Measurements from ENCODE around the gene AKR1B1. TPM values are rescaled to one million over a fixed set of nuclear protein-coding genes. Genes with fewer than 3 reads are reported as not detected.

AKR1B1 gene
- total RNA-seq, 1 experiment from 2014 or later, result 1.6 TPM

- Histone ChIP-seq H3K4me2 (ENCODE audit: low read length) (no peak overlapping the region), H3K27ac (ENCODE audit: low read length) (no peak overlapping the region), H3K9me3 (ENCODE audit: low read length) (no peaks in the 10 kb centered on the region), H3K9ac (ENCODE audit: low read length) (no peak overlapping the region), H3K27me3 (ENCODE audit: low read length) (no peaks in the 10 kb centered on the region), H4K20me1 (ENCODE audit: low read length) (no peaks in the 10 kb centered on the region), H3K9me2 (replicated peaks; ENCODE audit: low read length) (no peaks in the 10 kb centered on the region), H2AFZ (ENCODE audit: low read length) (no peak overlapping the region), H3K4me1 (ENCODE audit: insufficient read depth, low read length) (peaks cover 14% of the 10 kb centered on the region), H3K36me3 (ENCODE audit: low read depth, low read length) (no peaks in the 10 kb centered on the region), H3K79me2 (ENCODE audit: low read length) (no peaks in the 10 kb centered on the region), H3F3A (ENCODE audit: low read length, unreplicated experiment) (no peaks in the 10 kb centered on the region), H3K4me3 (ENCODE audit: low read length) (no peak overlapping the region)
- TF ChIP-seq EZH2 (IDR thresholded peaks at IDR 0.05; ENCODE audit: low read length, unreplicated experiment) (no peak), EZH2phosphoT487 (IDR thresholded peaks at IDR 0.05; ENCODE audit: borderline replicate concordance, low read length) (no peak), CTCF (conservative IDR thresholded peaks at IDR 0.05; ENCODE audit: low read depth, low read length) (no peak)
- ChIA-PET POLR2A (ENCODE audit: unreplicated experiment) (no interaction called here), CTCF (no interaction called here)
- DNase-seq (no peak), ATAC-seq (no peak)
- BruUV-seq (replicated peaks), result no TSS peak
- intact Hi-C loops (cut with micrococcal nuclease), result no loop called here
Observed at GRCh38 chr7:134454277-134454676, 4.6 kb downstream of the AKR1B1 start.

- CTCF ChIA-PET, result interaction anchor here (0.6 kb wide), 1 partner anchor 53 kb away, joined by 3 read pairs; no protein-coding TSS in a partner anchor
- ATAC-seq, result no peak
- Histone ChIP-seq H3F3A (ENCODE audit: low read length, unreplicated experiment) (peaks cover 4% of the 10 kb centered on the region), H3K27me3 (ENCODE audit: low read length) (no peaks in the 10 kb centered on the region), H3K36me3 (ENCODE audit: low read depth, low read length) (no peaks in the 10 kb centered on the region), H3K9me2 (replicated peaks; ENCODE audit: low read length) (no peaks in the 10 kb centered on the region), H3K9me3 (ENCODE audit: low read length) (no peaks in the 10 kb centered on the region), H3K79me2 (ENCODE audit: low read length) (no peaks in the 10 kb centered on the region), H3K4me3 (ENCODE audit: low read length) (no peak overlapping the region), H3K9ac (ENCODE audit: low read length) (no peak overlapping the region), H3K27ac (ENCODE audit: low read length) (no peak overlapping the region), H3K4me1 (ENCODE audit: insufficient read depth, low read length) (peaks cover 21% of the 10 kb centered on the region), H4K20me1 (ENCODE audit: low read length) (no peaks in the 10 kb centered on the region), H3K4me2 (ENCODE audit: low read length) (no peak overlapping the region), H2AFZ (ENCODE audit: low read length) (no peak overlapping the region)
- intact Hi-C loops (cut with micrococcal nuclease), result no loop called here
- DNase-seq, result no peak
- BruUV-seq (replicated peaks), result no TSS peak
- TF ChIP-seq EZH2phosphoT487 (IDR thresholded peaks at IDR 0.05; ENCODE audit: borderline replicate concordance, low read length), result no peak
- no peak for TF ChIP-seq EZH2 (IDR thresholded peaks at IDR 0.05; ENCODE audit: low read length, unreplicated experiment)
- no peak for TF ChIP-seq CTCF (conservative IDR thresholded peaks at IDR 0.05; ENCODE audit: low read depth, low read length)
- POLR2A ChIA-PET (ENCODE audit: unreplicated experiment), result no interaction called here
Observed at GRCh38 chr7:134453518-134453917, 5.4 kb downstream of the AKR1B1 start.

- POLR2A ChIA-PET (ENCODE audit: unreplicated experiment), result no interaction called here
- intact Hi-C loops (cut with micrococcal nuclease), result no loop called here
- Histone ChIP-seq H3K9me3 (ENCODE audit: low read length) (no peaks in the 10 kb centered on the region), H3K27me3 (ENCODE audit: low read length) (no peaks in the 10 kb centered on the region), H3K27ac (ENCODE audit: low read length) (no peak overlapping the region), H2AFZ (ENCODE audit: low read length) (no peak overlapping the region), H3F3A (ENCODE audit: low read length, unreplicated experiment) (peaks cover 4% of the 10 kb centered on the region), H3K36me3 (ENCODE audit: low read depth, low read length) (no peaks in the 10 kb centered on the region), H3K79me2 (ENCODE audit: low read length) (no peaks in the 10 kb centered on the region), H3K4me3 (ENCODE audit: low read length) (no peak overlapping the region), H3K4me1 (ENCODE audit: insufficient read depth, low read length) (peaks cover 26% of the 10 kb centered on the region), H3K4me2 (ENCODE audit: low read length) (no peak overlapping the region), H4K20me1 (ENCODE audit: low read length) (no peaks in the 10 kb centered on the region), H3K9ac (ENCODE audit: low read length) (no peak overlapping the region), H3K9me2 (replicated peaks; ENCODE audit: low read length) (no peaks in the 10 kb centered on the region)
- ATAC-seq (no peak), DNase-seq (no peak)
- BruUV-seq (replicated peaks), result no TSS peak
- no peak for TF ChIP-seq EZH2 (IDR thresholded peaks at IDR 0.05; ENCODE audit: low read length, unreplicated experiment)
- no peak for TF ChIP-seq EZH2phosphoT487 (IDR thresholded peaks at IDR 0.05; ENCODE audit: borderline replicate concordance, low read length)
- TF ChIP-seq CTCF (conservative IDR thresholded peaks at IDR 0.05; ENCODE audit: low read depth, low read length), result no peak
- CTCF ChIA-PET, result no interaction called here
Observed at GRCh38 chr7:134452991-134453473, 5.9 kb downstream of the AKR1B1 start.
